ENCODE results near the gene SVIL. TPM values are rescaled to one million over a fixed set of nuclear protein-coding genes. Genes with fewer than 3 reads are reported as not detected.
"Not testable (repeated sequence)": the region's sequence is repeated elsewhere in the genome, so short reads cannot be mapped to it uniquely, and the experiment has no call there.

The SVIL gene
- total and polyA plus RNA-seq, 8 donors: 8.6 to 53.8 (median 20.4) TPM

- no peak for FAIRE-seq
- DNase-seq: no peak
- Histone ChIP-seq H3K27ac (no peak overlapping the region), H3K27me3 (no peaks in the 10 kb centered on the region), H3K4me1 (peaks cover 0 to 7% (median 0%) of the 10 kb centered on the region in 3 donors), H3K36me3 (peaks cover 0 to 14% (median 0%) of the 10 kb centered on the region in 3 donors), H3K4me3 (no peak overlapping the region), H3K9me3 (no peaks in the 10 kb centered on the region)
- WGBS, 2 donors: 73 to 79% methylated on average over 8 of the region's 8 CpGs
- intact Hi-C loops (cut with DNase I): no loop called here
- peak in 2 of 4 donors; percentile 24 to 28 for TF ChIP-seq CTCF (IDR thresholded peaks at IDR 0.05)
- ATAC-seq: peak; percentile 40 to 55 (median 48)
Measured at GRCh38 chr10:29517352-29517923, 117.3 kb downstream of the SVIL start.

- FAIRE-seq; H3K27me3 ChIP-seq; H3K4me3 ChIP-seq; intact Hi-C loops (cut with DNase I); H3K9me3 ChIP-seq; H3K4me1 ChIP-seq; H3K27ac ChIP-seq; ATAC-seq; DNase-seq: not testable (repeated sequence)
- H3K36me3 ChIP-seq: peaks cover 0 to 14% (median 0%) of the 10 kb centered on the region in 3 donors
- 76 to 82% methylated on average over 19 of the region's 19 CpGs for WGBS, 2 donors
Measured at GRCh38 chr10:29516309-29516932, 118.3 kb downstream of the SVIL start.

- 84 to 89% methylated on average over 12 of the region's 12 CpGs for WGBS, 2 donors
- intact Hi-C loops (cut with DNase I); H3K4me1 ChIP-seq; H3K9me3 ChIP-seq; FAIRE-seq; ATAC-seq; DNase-seq; H3K27me3 ChIP-seq; H3K27ac ChIP-seq; H3K4me3 ChIP-seq: not testable (repeated sequence)
- peaks cover 0 to 11% (median 0%) of the 10 kb centered on the region in 3 donors for H3K36me3 ChIP-seq
Measured at GRCh38 chr10:29515879-29516278, 118.9 kb downstream of the SVIL start.

- H3K27ac ChIP-seq; H3K4me1 ChIP-seq; intact Hi-C loops (cut with DNase I); H3K9me3 ChIP-seq; H3K4me3 ChIP-seq; DNase-seq; ATAC-seq; H3K27me3 ChIP-seq; FAIRE-seq: not testable (repeated sequence)
- peaks cover 0 to 11% (median 0%) of the 10 kb centered on the region in 3 donors for H3K36me3 ChIP-seq
- 75 to 83% methylated on average over 4 of the region's 4 CpGs for WGBS, 2 donors
Measured at GRCh38 chr10:29515104-29515503, 119.7 kb downstream of the SVIL start.

- Histone ChIP-seq H3K4me3 (no peak overlapping the region), H3K9me3 (no peaks in the 10 kb centered on the region), H3K36me3 (peaks cover 0 to 11% (median 0%) of the 10 kb centered on the region in 3 donors), H3K27ac (no peak overlapping the region), H3K4me1 (peaks cover 0 to 7% (median 0%) of the 10 kb centered on the region in 3 donors), H3K27me3 (no peaks in the 10 kb centered on the region)
- no peak for DNase-seq
- no peak for ATAC-seq
- TF ChIP-seq CTCF (IDR thresholded peaks at IDR 0.05): no peak
- intact Hi-C loops (cut with DNase I): no loop called here
- WGBS, 2 donors: 86 to 87% methylated on average over 9 of the region's 9 CpGs
- FAIRE-seq: no peak
Measured at GRCh38 chr10:29514306-29514705, 120.5 kb downstream of the SVIL start.

- no peak for ATAC-seq
- Histone ChIP-seq H3K4me1 (peaks cover 0 to 7% (median 0%) of the 10 kb centered on the region in 3 donors), H3K27me3 (no peaks in the 10 kb centered on the region), H3K9me3 (no peaks in the 10 kb centered on the region), H3K27ac (no peak overlapping the region), H3K36me3 (peaks cover 0 to 11% (median 0%) of the 10 kb centered on the region in 3 donors), H3K4me3 (no peak overlapping the region)
- no peak for DNase-seq
- FAIRE-seq: no peak
- intact Hi-C loops (cut with DNase I): no loop called here
- 94% methylated on average over 10 of the region's 10 CpGs for WGBS, 2 donors
- no peak for TF ChIP-seq CTCF (IDR thresholded peaks at IDR 0.05)
Measured at GRCh38 chr10:29512425-29512974, 122.3 kb downstream of the SVIL start.

- H3K9me3 ChIP-seq, FAIRE-seq, H3K27ac ChIP-seq: not testable (repeated sequence)
Measured at GRCh38 chr10:29511806-29512205, 123.0 kb downstream of the SVIL start.

GRCh38 chr10:29510483-29511157, 124.2 kb downstream of the SVIL start:
- ATAC-seq: not testable (repeated sequence)

More at GRCh38 chr10:29511806-29512205, 123.0 kb downstream of the SVIL start:
- H3K4me1 ChIP-seq; intact Hi-C loops (cut with DNase I); H3K4me3 ChIP-seq; H3K27me3 ChIP-seq; DNase-seq; ATAC-seq: not testable (repeated sequence)
- WGBS, 2 donors: 88 to 90% methylated on average over 5 of the region's 5 CpGs
- H3K36me3 ChIP-seq: peaks cover 0 to 11% (median 0%) of the 10 kb centered on the region in 3 donors

More at GRCh38 chr10:29510483-29511157, 124.2 kb downstream of the SVIL start:
- H3K27me3 ChIP-seq; FAIRE-seq; H3K4me3 ChIP-seq; intact Hi-C loops (cut with DNase I); H3K9me3 ChIP-seq; DNase-seq; H3K4me1 ChIP-seq; H3K27ac ChIP-seq: not testable (repeated sequence)
- peaks cover 0 to 11% (median 0%) of the 10 kb centered on the region in 3 donors for H3K36me3 ChIP-seq
- 91 to 92% methylated on average over 11 to 17 of the region's 24 CpGs for WGBS, 2 donors

Measured in pancreas (tissue), 10 donors.